ENCODE measurements around the gene RAB3GAP1.

- TF ChIP-seq EZH2 (IDR thresholded peaks at IDR 0.05; ENCODE audit: borderline replicate concordance, insufficient read depth, low read length, poor library complexity, severe bottlenecking) (no peak), CTCF (IDR thresholded peaks at IDR 0.05; ENCODE audit: poor library complexity, severe bottlenecking) (no peak), EP300 (conservative IDR thresholded peaks at IDR 0.05; ENCODE audit: poor library complexity, severe bottlenecking) (no peak), TAF1 (IDR thresholded peaks at IDR 0.05; ENCODE audit: low read depth) (no peak), POLR2AphosphoS5 (IDR thresholded peaks at IDR 0.05) (no peak), REST (IDR thresholded peaks at IDR 0.05; ENCODE audit: borderline replicate concordance) (no peak), MXI1 (conservative IDR thresholded peaks at IDR 0.05; ENCODE audit: poor library complexity, severe bottlenecking) (no peak), SMC3 (conservative IDR thresholded peaks at IDR 0.05; ENCODE audit: poor library complexity) (no peak), RAD21 (conservative IDR thresholded peaks at IDR 0.05) (no peak)
Observed at GRCh38 chr2:135093670-135094330, 41.7 kb downstream of the RAB3GAP1 start.

All from neural cell (in vitro differentiated cells).